IMR-90 (cell line): ENCODE results near the gene CACUL1. TPM values are rescaled to one million over a fixed set of nuclear protein-coding genes. Genes with fewer than 3 reads are reported as not detected.

ENCODE experiments used
- ATAC-seq: fragments of 200-7000 bp; cut with Tn5 transposase; 2 replicates; pipeline ENCODE4 v1.9.1; 2020; ENCODE audit warnings: low read depth, mild to moderate bottlenecking, moderate library complexity
- BruUV-seq: library from RNA; stranded (reverse); fragments of 400-500 nt; replicated peaks from 2 replicates; lab custom pipeline; 2021; lab: Mats Ljungman, UMichigan
- CTCF ChIA-PET: fragments of 300-600 bp; formaldehyde crosslinking; extraction: SDS; loops from one replicate; lab custom pipeline; 2021; ENCODE audit warnings: antibody characterized with exemption; lab: Yijun Ruan, JAX
- POLR2A ChIA-PET: fragments of 300-600 bp; sonication (Branson Sonifier 250); formaldehyde crosslinking; loops from one replicate; lab custom pipeline; 2022; ENCODE audit warnings: antibody characterized with exemption; ENCODE audit not compliant: unreplicated experiment; lab: Charles Lee
- DNase-seq: peaks from one replicate; pipeline ENCODE4 v3.0.0; 2013
- H2AFZ ChIP-seq: replicated peaks from 2 replicates; pipeline ENCODE3; 2013; ENCODE audit warnings: low read length, mild to moderate bottlenecking; ENCODE audit not compliant: poor library complexity
- H2AK5ac ChIP-seq: 2 replicates; pipeline ENCODE4 v1.6.1; 2013; ENCODE audit warnings: low read depth, low read length, inconsistent platforms
- H2AK9ac ChIP-seq: replicated peaks from 2 replicates; pipeline ENCODE3; 2013; ENCODE audit warnings: mild to moderate bottlenecking, low read depth, low read length, moderate library complexity; ENCODE audit not compliant: poor library complexity
- H2BK120ac ChIP-seq: 2 replicates; pipeline ENCODE4 v1.6.1; 2013; ENCODE audit warnings: low read depth, low read length, inconsistent platforms
- H2BK15ac ChIP-seq: 3 replicates; pipeline ENCODE4 v1.6.1; 2013; ENCODE audit warnings: low read depth, low read length, inconsistent platforms
- H2BK20ac ChIP-seq: 2 replicates; pipeline ENCODE4 v1.6.1; 2013; ENCODE audit warnings: low read depth, mild to moderate bottlenecking, inconsistent platforms, low read length, moderate library complexity
- H2BK5ac ChIP-seq: 2 replicates; pipeline ENCODE4 v1.6.1; 2013; ENCODE audit warnings: mild to moderate bottlenecking, low read depth, low read length, inconsistent platforms; ENCODE audit not compliant: poor library complexity, severe bottlenecking
- H3K14ac ChIP-seq: replicated peaks from 2 replicates; pipeline ENCODE4 v1.6.1; 2013; ENCODE audit warnings: low read depth, low read length, inconsistent platforms
- H3K18ac ChIP-seq: 2 replicates; pipeline ENCODE4 v1.6.1; 2013; ENCODE audit warnings: low read depth, low read length, control low read depth
- H3K23ac ChIP-seq: 2 replicates; pipeline ENCODE4 v1.6.1; 2013; ENCODE audit warnings: low read depth, low read length, inconsistent platforms
- H3K27ac ChIP-seq: 2 replicates; pipeline ENCODE4 v1.5.1; 2013; ENCODE audit warnings: mild to moderate bottlenecking, control low read depth, low read length; ENCODE audit not compliant: insufficient read depth
- H3K27me3 ChIP-seq: 2 replicates; pipeline ENCODE4 v1.6.1; 2013; ENCODE audit warnings: low read length; ENCODE audit not compliant: control insufficient read depth, insufficient read depth
- H3K36me3 ChIP-seq: 2 replicates; pipeline ENCODE4 v1.6.1; 2013; ENCODE audit warnings: low read length, mixed read lengths; ENCODE audit not compliant: control insufficient read depth, insufficient read depth
- H3K4ac ChIP-seq: 2 replicates; pipeline ENCODE4 v1.6.1; 2013; ENCODE audit warnings: low read depth, low read length, inconsistent platforms
- H3K4me1 ChIP-seq: 2 replicates; pipeline ENCODE4 v1.6.1; 2013; ENCODE audit warnings: low read length, mixed read lengths; ENCODE audit not compliant: control insufficient read depth, insufficient read depth
- H3K4me2 ChIP-seq: 2 replicates; pipeline ENCODE4 v1.6.1; 2013; ENCODE audit warnings: low read depth, mild to moderate bottlenecking, control low read depth, low read length, moderate library complexity
- H3K4me3 ChIP-seq: 2 replicates; pipeline ENCODE4 v1.5.1; 2013; ENCODE audit warnings: low read depth, mild to moderate bottlenecking, control low read depth, low read length, moderate library complexity; ENCODE audit not compliant: insufficient read depth
- H3K56ac ChIP-seq: 2 replicates; pipeline ENCODE4 v1.6.1; 2013; ENCODE audit warnings: low read length, inconsistent platforms; ENCODE audit not compliant: insufficient read depth; ENCODE audit errors: extremely low read depth
- H3K79me1 ChIP-seq, 2 experiments: 2 replicates each; pipeline ENCODE4 v1.6.1; 2013; ENCODE audit warnings: low read length in 2 of 2, inconsistent platforms in 1 of 2, low read depth in 1 of 2
- H3K9ac ChIP-seq: 2 replicates; pipeline ENCODE4 v1.6.1; 2013; ENCODE audit warnings: low read depth, low read length, control low read depth
- H3K9me1 ChIP-seq: 2 replicates; pipeline ENCODE4 v1.6.1; 2013; ENCODE audit warnings: low read length, inconsistent platforms; ENCODE audit not compliant: insufficient read depth
- H3K9me3 ChIP-seq: 2 replicates; pipeline ENCODE4 v1.6.1; 2013; ENCODE audit warnings: low read length; ENCODE audit not compliant: control insufficient read depth, insufficient read depth
- H4K20me1 ChIP-seq: 2 replicates; pipeline ENCODE4 v1.6.1; 2013; ENCODE audit warnings: low read length, inconsistent platforms; ENCODE audit not compliant: insufficient read depth
- H4K5ac ChIP-seq: 2 replicates; pipeline ENCODE4 v1.6.1; 2013; ENCODE audit warnings: mild to moderate bottlenecking, low read depth, low read length, control low read depth
- H4K8ac ChIP-seq, 2 experiments: 2 replicates each; pipeline ENCODE4 v1.6.1; 2013; ENCODE audit warnings: low read depth in 2 of 2, low read length in 2 of 2, control low read depth in 1 of 2, inconsistent platforms in 1 of 2
- H4K91ac ChIP-seq: 2 replicates; pipeline ENCODE4 v1.6.1; 2013; ENCODE audit warnings: low read depth, low read length, inconsistent platforms; ENCODE audit not compliant: insufficient read depth
- BHLHE40 ChIP-seq: fragments of 150-350 bp; IDR thresholded peaks from 2 replicates; pipeline ENCODE4 v1.6.1; 2016; ENCODE audit warnings: mild to moderate bottlenecking, low read depth, low read length
- CEBPB ChIP-seq: IDR thresholded peaks from 2 replicates; pipeline ENCODE4 v1.6.1; 2012; ENCODE audit warnings: low read depth, low read length, improper control_type of control experiment
- CHD1 ChIP-seq: IDR thresholded peaks from 2 replicates; pipeline ENCODE4 v1.6.1; 2012; ENCODE audit warnings: low read depth, low read length, improper control_type of control experiment
- FOS ChIP-seq: fragments of 150-350 bp; IDR thresholded peaks from 2 replicates; pipeline ENCODE4 v1.6.1; 2016; ENCODE audit warnings: low read depth, low read length
- MAFK ChIP-seq: IDR thresholded peaks from 2 replicates; pipeline ENCODE4 v1.6.1; 2012; ENCODE audit warnings: low read depth, low read length, improper control_type of control experiment
- MAZ ChIP-seq: IDR thresholded peaks from 2 replicates; pipeline ENCODE4 v1.6.1; 2012; ENCODE audit warnings: low read depth, mild to moderate bottlenecking, low read length, improper control_type of control experiment, moderate library complexity, borderline replicate concordance
- MXI1 ChIP-seq: IDR thresholded peaks from 2 replicates; pipeline ENCODE4 v1.6.1; 2012; ENCODE audit warnings: low read depth, mild to moderate bottlenecking, low read length, moderate library complexity, borderline replicate concordance
- NFE2L2 ChIP-seq: fragments of 150-350 bp; IDR thresholded peaks from 2 replicates; pipeline ENCODE4 v1.6.1; 2016; ENCODE audit warnings: low read depth, mild to moderate bottlenecking, low read length
- POLR2A ChIP-seq: IDR thresholded peaks from 2 replicates; pipeline ENCODE4 v1.6.1; 2012; ENCODE audit warnings: mild to moderate bottlenecking, low read depth, low read length
- RAD21 ChIP-seq: IDR thresholded peaks from 2 replicates; pipeline ENCODE4 v1.6.1; 2012; ENCODE audit warnings: low read length, improper control_type of control experiment
- RFX5 ChIP-seq: IDR thresholded peaks from 2 replicates; pipeline ENCODE4 v1.8.0; 2012; ENCODE audit warnings: low read depth, mild to moderate bottlenecking, low read length, moderate library complexity
- SMC3 ChIP-seq: fragments of 150-350 bp; IDR thresholded peaks from 2 replicates; pipeline ENCODE4 v1.6.1; 2016; ENCODE audit warnings: low read depth, mild to moderate bottlenecking, antibody characterized with exemption, low read length, moderate library complexity
- WGBS, 2 experiments: methylation state at CpG; one replicate each; pipeline versions ENCODE4 v1.1.5 to v1.1.7; 2013; ENCODE audit warnings: missing lambda C conversion rate in 2 of 2; ENCODE audit not compliant: insufficient read length in 1 of 2; ENCODE audit errors: extremely low coverage in 2 of 2; 5-methylcytosine and 5-hydroxymethylcytosine counted together
- dilution Hi-C: fragments of 300-500 bp; cut with HindIII; formaldehyde crosslinking; loops from one replicate; pipeline ENCODE4 v1.14.3; 2018; ENCODE audit warnings: low sequenced_read_pairs; ENCODE audit not compliant: unreplicated experiment
- in situ Hi-C: fragments of 300-500 bp; cut with MboI; formaldehyde crosslinking; loops from 3 replicates; pipeline ENCODE4 v1.14.3; 2019; ENCODE audit warnings: low sequenced_read_pairs, inconsistent platforms, mixed read lengths
- intact Hi-C: fragments of 100-400 bp; cut with micrococcal nuclease; formaldehyde crosslinking; loops from 2 replicates; pipeline ENCODE4 v1.10.0; 2022
- polyA plus RNA-seq, 3 experiments: library from polyadenylated mRNA; depleted of rRNA; stranded (reverse); fragments of >200 nt; gene quantifications; 2 replicates each; pipeline ENCODE4 v1.2.3, GENCODE V29; 2012; ENCODE audit warnings: low replicate concordance in 1 of 3
- total RNA-seq: library from RNA; depleted of rRNA; stranded (reverse); fragments of >200 nt; gene quantifications from 2 replicates; pipeline ENCODE4 v1.2.3, GENCODE V29; 2012
- TF ChIP-seq, protein P1 (sequence below): fragments of 150-350 bp; IDR thresholded peaks from 2 replicates; pipeline ENCODE4 v1.6.1; 2017; ENCODE audit warnings: mild to moderate bottlenecking, antibody characterized with exemption, low read length, low read depth
- TF ChIP-seq, protein P2 (sequence below): fragments of 150-350 bp; IDR thresholded peaks from 2 replicates; pipeline ENCODE4 v1.6.1; 2016; ENCODE audit warnings: low read depth, mild to moderate bottlenecking, low read length, moderate library complexity, borderline replicate concordance
- TF ChIP-seq, protein P3 (sequence below): conservative IDR thresholded peaks from 2 replicates; pipeline ENCODE4 v1.5.1; 2012; ENCODE audit warnings: mild to moderate bottlenecking, low read depth, low read length, improper control_type of control experiment

Gene CACUL1
- total and polyA plus RNA-seq, 2 of the 4 experiments (the other 2 are of a cell fraction): 5.3 to 23.5 TPM

DNA sequence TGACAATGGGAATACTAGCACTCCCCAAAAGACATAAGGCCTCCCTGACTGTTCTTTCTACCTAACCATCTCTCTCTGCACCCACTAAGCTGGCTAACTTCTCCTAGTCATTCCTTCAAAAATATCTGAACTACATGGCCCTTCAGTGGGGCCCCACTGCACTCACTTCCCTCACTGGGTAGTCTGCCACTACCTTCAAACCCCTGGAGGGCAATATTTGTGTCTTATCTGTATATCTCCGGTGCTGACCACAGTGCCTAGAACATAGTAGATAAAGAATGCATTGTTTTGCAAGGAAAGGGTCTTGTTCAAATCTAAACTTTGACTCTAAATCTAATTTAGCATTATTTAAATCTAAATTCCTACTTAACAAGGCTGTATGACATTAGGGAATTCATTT is 44.3 kb downstream of the CACUL1 start:
- H4K5ac ChIP-seq: no peak overlapping the region
- ChIA-PET POLR2A (no interaction called here), CTCF (interaction anchor here (0.8 kb wide), 1 partner anchor 142 kb away, joined by 3 read pairs; no protein-coding TSS in a partner anchor)
- H3K9me3 ChIP-seq: no peaks in the 10 kb centered on the region
- no CpG with 5 or more reads among the region's 1 CpG for WGBS, 2 experiments
- H3K9me1 ChIP-seq: no peaks in the 10 kb centered on the region
- H2BK20ac ChIP-seq: no peak overlapping the region
- no peak overlapping the region for H3K14ac ChIP-seq
- no peak overlapping the region for H3K18ac ChIP-seq
- BruUV-seq: no TSS peak
- H3K4me1 ChIP-seq: no peaks in the 10 kb centered on the region
- DNase-seq: no peak
- dilution Hi-C loops (no loop called here), intact Hi-C loops (no loop called here), in situ Hi-C loops (no loop called here)
- H2AK9ac ChIP-seq: no peak overlapping the region
- H2AK5ac ChIP-seq: no peak overlapping the region
- ATAC-seq: no peak
- H2BK15ac ChIP-seq: no peak overlapping the region
- no peak overlapping the region for H3K56ac ChIP-seq
- H2BK5ac ChIP-seq: no peak overlapping the region
- no peak overlapping the region for H3K27ac ChIP-seq
- H2AFZ ChIP-seq: no peak overlapping the region
- no peaks in the 10 kb centered on the region for H4K20me1 ChIP-seq
- H3K9ac ChIP-seq: no peak overlapping the region
- no peak overlapping the region for H3K23ac ChIP-seq
- H3K36me3 ChIP-seq: peaks cover 6% of the 10 kb centered on the region; the same call in 1 of the 2 replicates
- TF ChIP-seq, protein P1, sequence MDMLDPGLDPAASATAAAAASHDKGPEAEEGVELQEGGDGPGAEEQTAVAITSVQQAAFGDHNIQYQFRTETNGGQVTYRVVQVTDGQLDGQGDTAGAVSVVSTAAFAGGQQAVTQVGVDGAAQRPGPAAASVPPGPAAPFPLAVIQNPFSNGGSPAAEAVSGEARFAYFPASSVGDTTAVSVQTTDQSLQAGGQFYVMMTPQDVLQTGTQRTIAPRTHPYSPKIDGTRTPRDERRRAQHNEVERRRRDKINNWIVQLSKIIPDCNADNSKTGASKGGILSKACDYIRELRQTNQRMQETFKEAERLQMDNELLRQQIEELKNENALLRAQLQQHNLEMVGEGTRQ: no peak
- TF ChIP-seq SMC3 (no peak), NFE2L2 (no peak), MAFK (no peak), RAD21 (no peak), FOS (no peak), MAZ (no peak), MXI1 (no peak), CEBPB (no peak), CHD1 (no peak), POLR2A (no peak), BHLHE40 (no peak), RFX5 (no peak)
- TF ChIP-seq, protein P2, sequence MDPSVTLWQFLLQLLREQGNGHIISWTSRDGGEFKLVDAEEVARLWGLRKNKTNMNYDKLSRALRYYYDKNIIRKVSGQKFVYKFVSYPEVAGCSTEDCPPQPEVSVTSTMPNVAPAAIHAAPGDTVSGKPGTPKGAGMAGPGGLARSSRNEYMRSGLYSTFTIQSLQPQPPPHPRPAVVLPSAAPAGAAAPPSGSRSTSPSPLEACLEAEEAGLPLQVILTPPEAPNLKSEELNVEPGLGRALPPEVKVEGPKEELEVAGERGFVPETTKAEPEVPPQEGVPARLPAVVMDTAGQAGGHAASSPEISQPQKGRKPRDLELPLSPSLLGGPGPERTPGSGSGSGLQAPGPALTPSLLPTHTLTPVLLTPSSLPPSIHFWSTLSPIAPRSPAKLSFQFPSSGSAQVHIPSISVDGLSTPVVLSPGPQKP: no peak
- TF ChIP-seq, protein P3, sequence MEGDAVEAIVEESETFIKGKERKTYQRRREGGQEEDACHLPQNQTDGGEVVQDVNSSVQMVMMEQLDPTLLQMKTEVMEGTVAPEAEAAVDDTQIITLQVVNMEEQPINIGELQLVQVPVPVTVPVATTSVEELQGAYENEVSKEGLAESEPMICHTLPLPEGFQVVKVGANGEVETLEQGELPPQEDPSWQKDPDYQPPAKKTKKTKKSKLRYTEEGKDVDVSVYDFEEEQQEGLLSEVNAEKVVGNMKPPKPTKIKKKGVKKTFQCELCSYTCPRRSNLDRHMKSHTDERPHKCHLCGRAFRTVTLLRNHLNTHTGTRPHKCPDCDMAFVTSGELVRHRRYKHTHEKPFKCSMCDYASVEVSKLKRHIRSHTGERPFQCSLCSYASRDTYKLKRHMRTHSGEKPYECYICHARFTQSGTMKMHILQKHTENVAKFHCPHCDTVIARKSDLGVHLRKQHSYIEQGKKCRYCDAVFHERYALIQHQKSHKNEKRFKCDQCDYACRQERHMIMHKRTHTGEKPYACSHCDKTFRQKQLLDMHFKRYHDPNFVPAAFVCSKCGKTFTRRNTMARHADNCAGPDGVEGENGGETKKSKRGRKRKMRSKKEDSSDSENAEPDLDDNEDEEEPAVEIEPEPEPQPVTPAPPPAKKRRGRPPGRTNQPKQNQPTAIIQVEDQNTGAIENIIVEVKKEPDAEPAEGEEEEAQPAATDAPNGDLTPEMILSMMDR: no peak
- H4K91ac ChIP-seq: no peak overlapping the region
- no peak overlapping the region for H3K4me2 ChIP-seq
- H3K4ac ChIP-seq: no peak overlapping the region
- no peak overlapping the region for H2BK120ac ChIP-seq
- no peak overlapping the region for H3K4me3 ChIP-seq
- H3K79me1 ChIP-seq: peaks cover 8 to 24% of the 10 kb centered on the region in 2 experiments; a peak in 3 of 4 replicates
- H4K8ac ChIP-seq: no peak overlapping the region
- H3K27me3 ChIP-seq: no peaks in the 10 kb centered on the region
